Pancreas (tissue), 10 donors: ENCODE measurements around the gene ZNF511. TPM values are rescaled to one million over a fixed set of nuclear protein-coding genes. Genes with fewer than 3 reads are reported as not detected.

Experiments used
- ATAC-seq, 4 donors: fragments of 200-7000 bp; cut with Tn5 transposase; one replicate each; pipeline versions ENCODE4 v1.8.0 to v1.9.1; 2020; ENCODE audit warnings: mild to moderate bottlenecking in 4 of 4, moderate library complexity in 4 of 4
- DNase-seq, 6 donors: peaks; one replicate each; pipeline ENCODE4 v3.0.0-alpha.2; 2020
- FAIRE-seq: peaks from 2 replicates; lab custom pipeline; 2012; peaks lifted over from hg19 to GRCh38; lab: Jason Lieb, UNC
- H3K27ac ChIP-seq, 4 donors: fragments of 200-600 bp; sonication (generic); 1 replicate in 3 of 4; 2 replicates in 1 of 4; pipeline versions ENCODE4 v1.5.0 to v1.8.0; 2020
- H3K27me3 ChIP-seq, 4 donors: fragments of 200-600 bp; one replicate each; pipeline ENCODE4 v1.8.0; 2021
- H3K36me3 ChIP-seq, 3 donors: fragments of 200-600 bp; sonication (generic) in 1 of 3; one replicate each; pipeline versions ENCODE4 v1.5.0 to v1.8.0; 2020 to 2021
- H3K4me1 ChIP-seq, 3 donors: fragments of 200-600 bp; one replicate each; pipeline ENCODE4 v1.8.0; 2021
- H3K4me3 ChIP-seq, 4 donors: fragments of 200-600 bp; sonication (generic) in 2 of 4; one replicate each; pipeline versions ENCODE4 v1.5.0 to v1.8.0; 2020 to 2021
- H3K9me3 ChIP-seq, 4 donors: fragments of 200-600 bp; one replicate each; pipeline ENCODE4 v1.8.0; 2021
- WGBS, 2 donors: extraction: QIAGEN DNeasy Blood & Tissue Kit; methylation state at CpG; one replicate each; pipeline ENCODE4 v1.1.7; 2013; 5-methylcytosine and 5-hydroxymethylcytosine counted together
- intact Hi-C, 3 donors: fragments of 100-400 bp; cut with DNase I; formaldehyde crosslinking; loops; one replicate each; pipeline versions ENCODE4 v1.11.1 to v1.14.2; 2022
- polyA plus RNA-seq, 2 donors: library from polyadenylated mRNA; stranded (reverse); fragments of 200-250 nt; gene quantifications; one replicate each; pipeline ENCODE4 v1.2.3, GENCODE V29; 2013
- total RNA-seq, 6 donors: library from RNA; stranded (reverse); fragmentation: NEBNext Ultra II Directional in 4 of 6; extraction: Animal tissue kit (Norgen Biotek cat#: 25700) in 4 of 6; gene quantifications; one replicate each; pipeline versions ENCODE4 v1.2.1 to v1.2.4, GENCODE V29; 2021 to 2023
- TF ChIP-seq, protein P1 (sequence below), 4 donors: fragments of 200-600 bp; sonication (generic) in 3 of 4; IDR thresholded peaks; one replicate each; pipeline versions ENCODE4 v1.5.0 to v1.8.0; 2021; ENCODE audit warnings: antibody characterized with exemption in 4 of 4
- donor health status: healthy with polysubstance abuse.
- donor health status: DM: no; HTN: no; CAD: no; lungs with moderate emphysema.
- donor health status: DM: no; HTN: no; CAD: no.
- donor health status: control.
- donor health status: control.
- donor health status: Bipolar disorder and iron deficiency.
- donor health status: DM: yes; HTN: yes; CAD: no.
- donor health status: DM: no; HTN: no; CAD: no.
- donor health status: DM: no; HTN: no; CAD: no.
- donor health status: DM: yes; HTN: yes; CAD: no.

ZNF511 gene
- total and polyA plus RNA-seq, 8 donors, result 13.3 to 40.3 (median 17.3) TPM

DNA sequence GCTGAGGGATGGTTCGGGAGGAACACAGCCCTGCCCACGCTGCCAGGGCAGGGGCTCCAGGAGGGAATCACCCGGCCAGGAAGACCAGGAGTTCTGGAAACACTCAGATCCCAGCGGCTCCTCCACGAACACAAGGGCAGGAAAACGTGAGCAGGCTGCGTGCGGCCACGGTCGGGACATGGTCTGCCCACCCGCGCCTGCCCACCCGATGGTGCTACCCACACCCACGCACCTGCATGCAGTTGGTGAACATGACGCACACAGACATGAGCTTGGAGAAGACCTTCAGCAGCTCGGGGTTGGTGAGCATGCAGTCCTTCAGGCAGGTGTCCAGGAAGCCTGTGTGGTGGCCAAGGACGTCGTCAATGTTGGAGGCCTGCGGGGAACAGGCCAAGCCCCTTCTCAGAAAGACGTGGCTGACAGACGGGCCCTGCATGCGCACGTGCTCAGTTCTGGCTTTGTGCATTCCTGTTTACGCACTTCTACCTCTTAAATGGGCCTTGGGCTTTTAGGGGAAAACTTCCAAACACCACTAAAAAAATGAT is 25.8 kb upstream of the ZNF511 start:
- ATAC-seq, result no peak
- DNase-seq, result no peak
- Histone ChIP-seq H3K4me3 (no peak overlapping the region), H3K9me3 (no peaks in the 10 kb centered on the region), H3K4me1 (peaks cover 5 to 12% (median 10%) of the 10 kb centered on the region in 3 donors), H3K27me3 (no peaks in the 10 kb centered on the region), H3K27ac (no peak overlapping the region), H3K36me3 (peaks cover 6 to 59% (median 38%) of the 10 kb centered on the region in 3 donors)
- no peak for FAIRE-seq
- intact Hi-C loops, result no loop called here
- WGBS, 2 donors, result 92% methylated on average over 24 of the region's 24 CpGs
- TF ChIP-seq, protein P1, sequence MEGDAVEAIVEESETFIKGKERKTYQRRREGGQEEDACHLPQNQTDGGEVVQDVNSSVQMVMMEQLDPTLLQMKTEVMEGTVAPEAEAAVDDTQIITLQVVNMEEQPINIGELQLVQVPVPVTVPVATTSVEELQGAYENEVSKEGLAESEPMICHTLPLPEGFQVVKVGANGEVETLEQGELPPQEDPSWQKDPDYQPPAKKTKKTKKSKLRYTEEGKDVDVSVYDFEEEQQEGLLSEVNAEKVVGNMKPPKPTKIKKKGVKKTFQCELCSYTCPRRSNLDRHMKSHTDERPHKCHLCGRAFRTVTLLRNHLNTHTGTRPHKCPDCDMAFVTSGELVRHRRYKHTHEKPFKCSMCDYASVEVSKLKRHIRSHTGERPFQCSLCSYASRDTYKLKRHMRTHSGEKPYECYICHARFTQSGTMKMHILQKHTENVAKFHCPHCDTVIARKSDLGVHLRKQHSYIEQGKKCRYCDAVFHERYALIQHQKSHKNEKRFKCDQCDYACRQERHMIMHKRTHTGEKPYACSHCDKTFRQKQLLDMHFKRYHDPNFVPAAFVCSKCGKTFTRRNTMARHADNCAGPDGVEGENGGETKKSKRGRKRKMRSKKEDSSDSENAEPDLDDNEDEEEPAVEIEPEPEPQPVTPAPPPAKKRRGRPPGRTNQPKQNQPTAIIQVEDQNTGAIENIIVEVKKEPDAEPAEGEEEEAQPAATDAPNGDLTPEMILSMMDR (IDR thresholded peaks at IDR 0.05), result no peak

DNA sequence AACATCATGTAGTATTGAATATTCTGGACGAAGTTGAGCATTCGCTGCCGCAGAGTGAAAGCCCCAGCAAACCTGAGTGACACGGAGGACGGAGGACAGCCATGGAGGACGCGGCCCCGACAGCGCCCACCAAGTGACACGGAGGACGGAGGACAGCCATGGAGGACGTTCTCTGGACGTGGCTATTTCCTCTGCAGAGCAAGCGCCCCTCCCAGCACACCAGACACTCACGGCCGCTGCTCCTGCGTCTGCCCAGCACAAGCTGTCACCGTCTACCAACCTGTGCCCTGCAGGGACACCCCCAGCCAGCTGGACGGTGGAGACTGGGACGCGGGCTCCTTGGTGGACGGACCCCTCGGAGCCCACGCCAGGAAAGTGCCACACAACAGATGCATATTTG is 24.8 kb upstream of the ZNF511 start:
- H3K4me1 ChIP-seq, result peaks cover under 1 to 2% (median under 1%) of the 10 kb centered on the region in 3 donors
- ATAC-seq (no peak), DNase-seq (no peak), FAIRE-seq (no peak)
- intact Hi-C loops, result no loop called here
- 95 to 96% methylated on average over 24 of the region's 24 CpGs for WGBS, 2 donors
- TF ChIP-seq, protein P1 (IDR thresholded peaks at IDR 0.05), result no peak
- no peaks in the 10 kb centered on the region for H3K27me3 ChIP-seq
- H3K36me3 ChIP-seq, result peaks cover 6 to 69% (median 45%) of the 10 kb centered on the region in 3 donors
- H3K27ac ChIP-seq, result no peak overlapping the region
- no peak overlapping the region for H3K4me3 ChIP-seq
- no peaks in the 10 kb centered on the region for H3K9me3 ChIP-seq

DNA sequence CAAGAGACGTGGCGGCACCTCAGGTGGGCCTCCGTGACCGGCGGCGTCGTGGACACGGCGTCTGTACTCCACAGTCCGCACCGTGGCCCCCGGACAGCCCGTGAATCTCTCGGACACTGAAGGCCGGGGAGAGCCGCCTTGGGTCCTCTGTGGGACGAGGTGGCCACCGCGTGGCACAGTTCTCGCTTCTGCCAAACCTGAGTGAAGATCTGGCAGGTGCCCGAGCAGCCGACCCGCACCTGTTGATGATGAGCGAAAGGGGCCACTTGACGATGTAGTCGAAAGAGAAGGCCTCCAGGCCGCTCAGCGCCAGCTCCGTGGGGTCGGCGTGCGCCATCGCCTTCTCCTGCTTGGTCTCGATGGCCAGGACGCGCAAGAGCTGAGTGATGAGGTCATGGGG is 23.5 kb upstream of the ZNF511 start:
- no peak for ATAC-seq
- no peak overlapping the region for H3K4me3 ChIP-seq
- H3K4me1 ChIP-seq, result no peaks in the 10 kb centered on the region
- no peaks in the 10 kb centered on the region for H3K9me3 ChIP-seq
- no peaks in the 10 kb centered on the region for H3K27me3 ChIP-seq
- TF ChIP-seq, protein P1 (IDR thresholded peaks at IDR 0.05), result no peak
- H3K36me3 ChIP-seq, result peaks cover 9 to 82% (median 52%) of the 10 kb centered on the region in 3 donors
- DNase-seq, result peak in 1 of 6 donors; percentile 48
- FAIRE-seq, result no peak
- no peak overlapping the region for H3K27ac ChIP-seq
- 94 to 97% methylated on average over 36 of the region's 36 CpGs for WGBS, 2 donors
- intact Hi-C loops, result no loop called here

DNA sequence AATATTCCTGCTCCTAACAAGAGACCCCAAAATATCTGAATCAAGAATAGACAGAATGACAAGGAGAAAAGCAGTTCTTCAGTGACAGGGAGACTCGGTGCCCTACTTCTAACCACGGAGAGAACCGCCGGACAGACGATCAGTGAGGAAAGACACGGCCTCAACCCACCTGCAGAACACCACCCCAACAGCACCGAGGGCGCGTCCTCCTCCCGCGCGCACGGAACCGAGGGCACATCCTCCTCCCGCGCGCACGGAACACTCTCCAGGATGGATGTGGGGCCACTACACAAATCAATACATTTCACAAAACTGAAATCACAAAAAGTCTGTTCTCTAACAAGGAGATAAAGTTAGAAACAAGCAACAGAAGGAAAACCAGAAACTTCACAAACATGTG is 22.3 kb upstream of the ZNF511 start:
- no peak for FAIRE-seq
- Histone ChIP-seq H3K27ac (no peak overlapping the region), H3K27me3 (no peaks in the 10 kb centered on the region), H3K36me3 (peaks cover 9 to 86% (median 52%) of the 10 kb centered on the region in 3 donors), H3K4me3 (no peak overlapping the region), H3K9me3 (no peaks in the 10 kb centered on the region), H3K4me1 (no peaks in the 10 kb centered on the region)
- no peak for DNase-seq
- intact Hi-C loops, result no loop called here
- WGBS, 2 donors, result 70 to 74% methylated on average over 18 of the region's 18 CpGs
- ATAC-seq, result no peak
- TF ChIP-seq, protein P1 (IDR thresholded peaks at IDR 0.05), result no peak

DNA sequence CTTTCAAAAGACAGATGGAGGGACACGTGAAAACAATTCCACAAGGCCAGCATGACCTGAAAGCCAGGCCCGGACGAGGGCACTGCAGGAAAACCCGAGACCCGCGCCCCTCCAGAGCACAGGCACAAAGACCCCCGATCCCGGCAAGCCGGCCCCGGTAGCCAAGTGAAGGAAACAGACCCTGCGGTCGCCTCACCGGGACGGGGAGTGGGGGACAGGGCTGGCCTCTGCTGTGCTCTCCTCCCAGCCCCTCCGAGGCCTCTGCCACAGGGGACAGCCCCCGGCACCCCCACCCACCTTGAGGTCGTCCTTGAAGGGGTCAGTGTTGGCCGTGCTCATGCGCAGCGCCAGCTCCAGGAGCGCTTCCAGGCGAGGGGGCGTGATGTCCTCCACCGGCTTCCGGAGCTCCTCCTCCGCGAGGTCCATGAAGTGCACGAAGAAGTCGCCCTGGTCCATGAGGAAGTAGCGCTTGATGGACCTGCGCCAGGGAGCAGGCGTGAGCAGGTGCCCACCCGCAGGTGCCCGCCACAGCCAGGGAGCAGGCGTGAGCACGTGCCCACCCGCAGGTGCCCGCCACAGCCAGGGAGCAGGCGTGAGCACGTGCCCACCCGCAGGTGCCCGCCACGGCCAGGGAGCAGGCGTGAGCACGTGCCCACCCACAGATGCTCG is 20.7 kb upstream of the ZNF511 start:
- Histone ChIP-seq H3K36me3 (peaks cover 9 to 76% (median 45%) of the 10 kb centered on the region in 3 donors), H3K9me3 (no peaks in the 10 kb centered on the region), H3K4me1 (no peaks in the 10 kb centered on the region), H3K27ac (no peak overlapping the region), H3K4me3 (no peak overlapping the region), H3K27me3 (no peaks in the 10 kb centered on the region)
- intact Hi-C loops, result no loop called here
- DNase-seq, result no peak
- ATAC-seq, result peak in 1 of 4 donors; percentile 7
- TF ChIP-seq, protein P1 (IDR thresholded peaks at IDR 0.05), result no peak
- no peak for FAIRE-seq
- WGBS, 2 donors, result 95% methylated on average over 42 to 46 of the region's 46 CpGs
